ENCODE results near the gene EPS8L1.
"Not testable (repeated sequence)": the region's sequence is repeated elsewhere in the genome, so short reads cannot be mapped to it uniquely, and the experiment has no call there.

Gene EPS8L1

DNA sequence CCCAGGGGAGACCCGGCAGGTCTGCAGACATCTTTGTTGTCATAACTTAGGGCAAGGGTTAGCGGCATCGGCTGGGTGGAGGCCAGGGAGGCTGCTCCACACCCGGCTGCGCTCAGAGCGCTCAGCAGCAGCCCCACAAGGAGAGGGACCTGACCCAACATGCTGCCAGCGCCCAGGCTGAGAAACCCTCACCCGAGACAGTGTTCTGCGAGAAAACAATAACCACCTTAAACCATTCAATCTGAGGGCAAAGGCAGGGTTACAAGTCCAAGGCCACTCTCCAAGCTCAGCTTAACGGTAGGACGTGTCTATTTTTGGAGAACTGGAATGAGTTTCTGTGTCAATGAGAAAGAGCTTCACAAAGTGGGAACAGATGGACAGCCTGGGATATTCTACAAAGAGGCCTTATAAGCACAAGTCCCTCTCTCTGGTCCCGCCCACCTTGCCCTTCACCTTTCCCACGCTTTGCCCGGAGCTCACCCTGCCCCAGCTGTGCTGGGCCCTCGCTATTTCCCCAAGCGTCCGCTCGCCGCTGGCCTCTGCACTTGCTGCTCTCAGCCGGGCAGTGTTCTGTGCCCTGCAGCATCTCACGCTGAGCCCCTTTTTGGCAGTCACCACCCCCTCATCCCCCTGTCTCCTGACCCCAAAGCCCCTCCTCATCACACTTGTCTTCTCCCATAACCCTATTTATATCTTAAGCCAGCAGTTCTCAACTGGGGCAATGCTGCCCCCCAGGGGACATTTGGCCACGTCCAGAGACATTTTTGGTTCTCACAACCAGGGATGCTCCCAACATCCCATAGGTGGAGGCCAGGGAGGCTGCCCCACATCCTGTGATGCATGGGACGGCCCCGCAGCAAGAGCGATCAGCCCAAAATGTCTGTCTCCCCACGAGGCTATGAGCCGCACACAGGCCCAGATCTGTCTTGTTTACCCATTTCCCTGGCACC lies 24.2 kb downstream of the EPS8L1 start:
- H3K4me1 ChIP-seq (ENCODE audit: control insufficient read depth in 5 of 5, insufficient read depth in 5 of 5, low read length in 5 of 5): peaks cover 0 to 7% (median 0%) of the 10 kb centered on the region in 5 donors
- no peak overlapping the region for H3K4me3 ChIP-seq (ENCODE audit: low read depth in 1 of 5, low read length in 5 of 5)
- H3K27me3 ChIP-seq (ENCODE audit: control insufficient read depth in 5 of 5, insufficient read depth in 4 of 5, low read length in 5 of 5): no peaks in the 10 kb centered on the region
- peaks cover 2 to 73% (median 52%) of the 10 kb centered on the region in 5 donors for H3K36me3 ChIP-seq (ENCODE audit: control insufficient read depth in 5 of 5, insufficient read depth in 5 of 5, low read length in 5 of 5)
- H3K9ac ChIP-seq (ENCODE audit: low read length in 5 of 5): no peak overlapping the region
- no peak overlapping the region for H3K27ac ChIP-seq (ENCODE audit: low read depth, low read length)
- H3K9me3 ChIP-seq (ENCODE audit: control insufficient read depth in 5 of 5, low read length in 5 of 5): peaks cover 0 to 4% (median 4%) of the 10 kb centered on the region in 5 donors

GRCh38 chr19:55101261-55101660 lies 25.6 kb downstream of the EPS8L1 start:
- H3K9ac ChIP-seq (ENCODE audit: low read length in 5 of 5): no peak overlapping the region
- peaks cover 2 to 65% (median 47%) of the 10 kb centered on the region in 5 donors for H3K36me3 ChIP-seq (ENCODE audit: control insufficient read depth in 5 of 5, insufficient read depth in 5 of 5, low read length in 5 of 5)
- no peak overlapping the region for H3K4me3 ChIP-seq (ENCODE audit: low read depth in 1 of 5, low read length in 5 of 5)
- H3K9me3 ChIP-seq (ENCODE audit: control insufficient read depth in 5 of 5, low read length in 5 of 5): peaks cover 0 to 4% (median 4%) of the 10 kb centered on the region in 5 donors
- no peak overlapping the region for H3K27ac ChIP-seq (ENCODE audit: low read depth, low read length)
- peaks cover 0 to 7% (median 0%) of the 10 kb centered on the region in 5 donors for H3K4me1 ChIP-seq (ENCODE audit: control insufficient read depth in 5 of 5, insufficient read depth in 5 of 5, low read length in 5 of 5)
- no peaks in the 10 kb centered on the region for H3K27me3 ChIP-seq (ENCODE audit: control insufficient read depth in 5 of 5, insufficient read depth in 4 of 5, low read length in 5 of 5)

- Histone ChIP-seq H3K4me3 (ENCODE audit: low read depth in 1 of 5, low read length in 5 of 5) (no peak overlapping the region), H3K27ac (ENCODE audit: low read depth, low read length) (no peak overlapping the region), H3K36me3 (ENCODE audit: control insufficient read depth in 5 of 5, insufficient read depth in 5 of 5, low read length in 5 of 5) (peaks cover 2 to 63% (median 46%) of the 10 kb centered on the region in 5 donors), H3K9me3 (ENCODE audit: control insufficient read depth in 5 of 5, low read length in 5 of 5) (peaks cover 0 to 4% (median 4%) of the 10 kb centered on the region in 5 donors), H3K9ac (ENCODE audit: low read length in 5 of 5) (no peak overlapping the region), H3K4me1 (ENCODE audit: control insufficient read depth in 5 of 5, insufficient read depth in 5 of 5, low read length in 5 of 5) (peaks cover 0 to 7% (median 0%) of the 10 kb centered on the region in 5 donors), H3K27me3 (ENCODE audit: control insufficient read depth in 5 of 5, insufficient read depth in 4 of 5, low read length in 5 of 5) (no peaks in the 10 kb centered on the region)
Measured at GRCh38 chr19:55103190-55103589, 27.5 kb downstream of the EPS8L1 start.

- H3K27me3 ChIP-seq (ENCODE audit: control insufficient read depth in 5 of 5, insufficient read depth in 4 of 5, low read length in 5 of 5): no peaks in the 10 kb centered on the region
- H3K4me3 ChIP-seq (ENCODE audit: low read depth in 1 of 5, low read length in 5 of 5): no peak overlapping the region
- peaks cover 2 to 59% (median 45%) of the 10 kb centered on the region in 5 donors for H3K36me3 ChIP-seq (ENCODE audit: control insufficient read depth in 5 of 5, insufficient read depth in 5 of 5, low read length in 5 of 5)
- no peaks in the 10 kb centered on the region for H3K4me1 ChIP-seq (ENCODE audit: control insufficient read depth in 5 of 5, insufficient read depth in 5 of 5, low read length in 5 of 5)
- no peak overlapping the region for H3K27ac ChIP-seq (ENCODE audit: low read depth, low read length)
- H3K9ac ChIP-seq (ENCODE audit: low read length in 5 of 5): no peak overlapping the region
- H3K9me3 ChIP-seq (ENCODE audit: control insufficient read depth in 5 of 5, low read length in 5 of 5): peaks cover 0 to 4% (median 4%) of the 10 kb centered on the region in 5 donors
Measured at GRCh38 chr19:55105237-55105636, 29.6 kb downstream of the EPS8L1 start.

DNA sequence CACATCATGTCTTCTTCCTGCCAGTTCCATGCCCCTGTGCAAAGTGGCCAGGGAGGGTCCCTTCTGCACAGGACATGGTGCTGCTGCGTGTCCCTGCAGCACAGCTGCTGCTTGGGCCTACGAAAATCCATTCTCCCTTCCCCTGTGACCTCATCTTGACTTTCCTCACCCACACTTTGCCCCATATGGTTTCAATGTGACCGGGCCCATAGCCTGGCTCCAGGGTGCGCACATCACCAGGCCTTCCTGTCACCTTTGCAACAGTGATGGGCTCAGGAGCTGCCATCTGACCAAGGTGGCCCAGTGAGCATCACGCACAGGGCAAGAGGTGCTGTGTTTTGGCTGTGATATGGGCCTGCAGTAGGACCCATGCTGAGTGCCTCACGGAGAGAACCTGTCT lies 30.9 kb downstream of the EPS8L1 start:
- Histone ChIP-seq H3K36me3 (ENCODE audit: control insufficient read depth in 5 of 5, insufficient read depth in 5 of 5, low read length in 5 of 5) (peaks cover 2 to 51% (median 44%) of the 10 kb centered on the region in 5 donors), H3K27ac (ENCODE audit: low read depth, low read length) (no peak overlapping the region), H3K4me1 (ENCODE audit: control insufficient read depth in 5 of 5, insufficient read depth in 5 of 5, low read length in 5 of 5) (peaks cover 0 to 4% (median 0%) of the 10 kb centered on the region in 5 donors), H3K9ac (ENCODE audit: low read length in 5 of 5) (no peak overlapping the region), H3K27me3 (ENCODE audit: control insufficient read depth in 5 of 5, insufficient read depth in 4 of 5, low read length in 5 of 5) (no peaks in the 10 kb centered on the region), H3K4me3 (ENCODE audit: low read depth in 1 of 5, low read length in 5 of 5) (no peak overlapping the region), H3K9me3 (ENCODE audit: control insufficient read depth in 5 of 5, low read length in 5 of 5) (peaks cover 0 to 4% (median 4%) of the 10 kb centered on the region in 5 donors)

DNA sequence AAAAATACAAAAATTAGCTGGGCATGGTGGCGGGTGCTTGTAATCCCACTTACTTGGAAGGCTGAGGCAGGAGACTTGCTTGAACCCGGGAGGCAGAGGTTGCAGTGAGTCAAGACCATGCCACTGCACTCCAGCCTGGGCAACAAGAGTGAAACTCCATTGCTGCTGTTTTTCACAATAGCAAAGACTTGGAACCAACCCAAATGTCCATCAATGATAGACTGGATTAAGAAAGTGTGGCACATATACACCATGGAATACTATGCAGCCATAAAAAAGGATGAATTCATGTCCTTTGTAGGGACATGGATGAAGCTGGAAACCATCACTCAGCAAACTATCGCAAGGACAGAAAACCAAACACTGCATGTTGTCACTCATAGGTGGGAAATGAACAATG lies 31.6 kb downstream of the EPS8L1 start:
- not testable (repeated sequence) for H3K27me3 ChIP-seq (ENCODE audit: control insufficient read depth in 5 of 5, insufficient read depth in 4 of 5, low read length in 5 of 5); H3K4me1 ChIP-seq (ENCODE audit: control insufficient read depth in 5 of 5, insufficient read depth in 5 of 5, low read length in 5 of 5); H3K9ac ChIP-seq (ENCODE audit: low read length in 5 of 5); H3K4me3 ChIP-seq (ENCODE audit: low read depth in 1 of 5, low read length in 5 of 5); H3K9me3 ChIP-seq (ENCODE audit: control insufficient read depth in 5 of 5, low read length in 5 of 5); H3K27ac ChIP-seq (ENCODE audit: low read depth, low read length)
- peaks cover 2 to 48% (median 41%) of the 10 kb centered on the region in 5 donors for H3K36me3 ChIP-seq (ENCODE audit: control insufficient read depth in 5 of 5, insufficient read depth in 5 of 5, low read length in 5 of 5)

- H3K4me1 ChIP-seq (ENCODE audit: control insufficient read depth in 5 of 5, insufficient read depth in 5 of 5, low read length in 5 of 5): peaks cover 5 to 30% (median 21%) of the 10 kb centered on the region in 5 donors
- H3K9me3 ChIP-seq (ENCODE audit: control insufficient read depth in 5 of 5, low read length in 5 of 5): no peaks in the 10 kb centered on the region
- no peak overlapping the region for H3K9ac ChIP-seq (ENCODE audit: low read length in 5 of 5)
- no peak overlapping the region for H3K4me3 ChIP-seq (ENCODE audit: low read depth in 1 of 5, low read length in 5 of 5)
- H3K27ac ChIP-seq (ENCODE audit: low read depth, low read length): no peak overlapping the region
- H3K27me3 ChIP-seq (ENCODE audit: control insufficient read depth in 5 of 5, insufficient read depth in 4 of 5, low read length in 5 of 5): no peaks in the 10 kb centered on the region
- peaks cover 0 to 41% (median 34%) of the 10 kb centered on the region in 5 donors for H3K36me3 ChIP-seq (ENCODE audit: control insufficient read depth in 5 of 5, insufficient read depth in 5 of 5, low read length in 5 of 5)
Measured at GRCh38 chr19:55109527-55110291, 34.0 kb downstream of the EPS8L1 start.

GRCh38 chr19:55111238-55111831 lies 35.7 kb downstream of the EPS8L1 start:
- no peak overlapping the region for H3K4me3 ChIP-seq (ENCODE audit: low read depth in 1 of 5, low read length in 5 of 5)
- H3K36me3 ChIP-seq (ENCODE audit: control insufficient read depth in 5 of 5, insufficient read depth in 5 of 5, low read length in 5 of 5): peaks cover 0 to 34% (median 29%) of the 10 kb centered on the region in 5 donors
- H3K27me3 ChIP-seq (ENCODE audit: control insufficient read depth in 5 of 5, insufficient read depth in 4 of 5, low read length in 5 of 5): no peaks in the 10 kb centered on the region
- H3K9me3 ChIP-seq (ENCODE audit: control insufficient read depth in 5 of 5, low read length in 5 of 5): no peaks in the 10 kb centered on the region
- peak overlapping the region; percentile 37 for H3K27ac ChIP-seq (ENCODE audit: low read depth, low read length)
- H3K4me1 ChIP-seq (ENCODE audit: control insufficient read depth in 5 of 5, insufficient read depth in 5 of 5, low read length in 5 of 5): peaks cover 10 to 44% (median 38%) of the 10 kb centered on the region in 5 donors
- H3K9ac ChIP-seq (ENCODE audit: low read length in 5 of 5): peak overlapping the region in 2 of 5 donors; percentile 19 to 35

DNA sequence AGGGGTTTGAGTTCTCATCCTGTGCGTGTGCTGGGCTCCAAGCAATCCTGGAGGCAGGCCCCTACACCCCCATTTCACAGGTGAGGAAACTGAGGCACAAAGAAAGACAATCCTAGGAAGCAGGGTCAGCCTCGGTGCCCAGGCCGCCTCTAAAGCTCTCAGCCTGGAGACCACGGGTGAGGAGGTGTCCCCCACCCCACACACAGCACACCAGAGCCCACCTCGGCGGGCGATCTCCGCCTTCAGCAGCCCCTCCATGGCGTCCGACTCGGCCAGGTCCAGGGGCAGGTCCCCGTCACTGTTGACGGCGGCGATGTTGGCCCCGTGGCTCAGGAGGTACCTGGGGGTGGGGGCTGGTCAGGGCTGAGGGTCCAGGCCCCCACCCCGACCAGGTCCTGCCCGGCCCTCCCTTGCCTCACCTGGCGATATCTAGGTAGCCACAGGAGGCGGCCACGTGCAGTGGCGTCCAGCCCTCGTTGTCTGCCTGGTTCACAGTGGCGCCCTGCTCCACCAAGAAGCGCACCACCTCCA lies 36.6 kb downstream of the EPS8L1 start:
- no peak overlapping the region for H3K27ac ChIP-seq (ENCODE audit: low read depth, low read length)
- peak overlapping the region in 1 of 5 donors; percentile 71 for H3K9ac ChIP-seq (ENCODE audit: low read length in 5 of 5)
- H3K4me1 ChIP-seq (ENCODE audit: control insufficient read depth in 5 of 5, insufficient read depth in 5 of 5, low read length in 5 of 5): peaks cover 10 to 51% (median 45%) of the 10 kb centered on the region in 5 donors
- no peaks in the 10 kb centered on the region for H3K27me3 ChIP-seq (ENCODE audit: control insufficient read depth in 5 of 5, insufficient read depth in 4 of 5, low read length in 5 of 5)
- H3K4me3 ChIP-seq (ENCODE audit: low read depth in 1 of 5, low read length in 5 of 5): no peak overlapping the region
- H3K36me3 ChIP-seq (ENCODE audit: control insufficient read depth in 5 of 5, insufficient read depth in 5 of 5, low read length in 5 of 5): peaks cover 0 to 29% (median 26%) of the 10 kb centered on the region in 5 donors
- H3K9me3 ChIP-seq (ENCODE audit: control insufficient read depth in 5 of 5, low read length in 5 of 5): no peaks in the 10 kb centered on the region
